Smooth muscle cell (in vitro differentiated cells): ENCODE data around the gene AOC1. TPM values are rescaled to one million over a fixed set of nuclear protein-coding genes. Genes with fewer than 3 reads are reported as not detected.
"Not testable (repeated sequence)": the region's sequence is repeated elsewhere in the genome, so short reads cannot be mapped to it uniquely, and the experiment has no call there.

ENCODE experiments used
- DNase-seq: peaks from one replicate; lab custom pipeline; 2025; ENCODE audit not compliant: unreplicated experiment; lab: John Stamatoyannopoulos, UW
- H2AFZ ChIP-seq: fragments of 200-600 bp; sonication (generic); 2 replicates; pipeline ENCODE4 v1.6.0; 2016; ENCODE audit warnings: antibody characterized with exemption, low read depth, mild to moderate bottlenecking
- H3F3A ChIP-seq: fragments of 200-600 bp; sonication (generic); 2 replicates; pipeline ENCODE4 v1.6.0; 2017; ENCODE audit warnings: antibody characterized with exemption, low read depth
- H3K27ac ChIP-seq: fragments of 200-600 bp; sonication (generic); 2 replicates; pipeline ENCODE4 v1.5.1; 2016; ENCODE audit warnings: low read depth, mild to moderate bottlenecking
- H3K27me3 ChIP-seq: fragments of 200-600 bp; sonication (generic); 2 replicates; pipeline ENCODE4 v1.6.1; 2016; ENCODE audit warnings: low read depth, mild to moderate bottlenecking
- H3K36me3 ChIP-seq: fragments of 200-600 bp; sonication (generic); 2 replicates; pipeline ENCODE4 v1.5.1; 2016; ENCODE audit warnings: low read depth
- H3K4me1 ChIP-seq: fragments of 200-600 bp; sonication (generic); 2 replicates; pipeline ENCODE4 v1.5.1; 2016; ENCODE audit warnings: low read depth
- H3K4me2 ChIP-seq: fragments of 200-600 bp; sonication (generic); 2 replicates; pipeline ENCODE4 v1.6.0; 2016; ENCODE audit warnings: mild to moderate bottlenecking
- H3K4me3 ChIP-seq: fragments of 200-600 bp; sonication (generic); 2 replicates; pipeline ENCODE4 v1.5.1; 2016; ENCODE audit warnings: mild to moderate bottlenecking
- H3K79me2 ChIP-seq: fragments of 200-600 bp; sonication (generic); 2 replicates; pipeline ENCODE4 v1.6.0; 2016; ENCODE audit warnings: low read depth, mild to moderate bottlenecking
- H3K9ac ChIP-seq: fragments of 200-600 bp; sonication (generic); 2 replicates; pipeline ENCODE4 v1.6.0; 2016; ENCODE audit warnings: low read depth
- H3K9me3 ChIP-seq: fragments of 200-600 bp; sonication (generic); replicated peaks from 2 replicates; pipeline ENCODE4 v1.5.1; 2016; ENCODE audit warnings: low read depth
- H4K20me1 ChIP-seq: fragments of 200-600 bp; sonication (generic); 2 replicates; pipeline ENCODE4 v1.6.0; 2016; ENCODE audit warnings: low read depth
- CTCF ChIP-seq: fragments of 200-600 bp; sonication (generic); IDR thresholded peaks from 2 replicates; pipeline ENCODE4 v1.5.1; 2017; ENCODE audit warnings: borderline replicate concordance, mild to moderate bottlenecking, antibody characterized with exemption; ENCODE audit not compliant: insufficient read depth, poor library complexity, severe bottlenecking
- WGBS: methylation state at CpG from one replicate; pipeline ENCODE4 v1.1.7; 2016; ENCODE audit warnings: low lambda C conversion rate; 5-methylcytosine and 5-hydroxymethylcytosine counted together
- polyA plus RNA-seq: library from polyadenylated mRNA; unstranded; fragments of >200 nt; fragmentation: Nextera tagmentation; extraction: Ambion mirVana; gene quantifications from 2 replicates; pipeline ENCODE4 v1.2.1, GENCODE V29; 2016
- total RNA-seq: library from RNA; depleted of rRNA; stranded (reverse); fragments of >200 nt; gene quantifications from 2 replicates; pipeline ENCODE4 v1.2.3, GENCODE V29; 2014

AOC1 gene
- total and polyA plus RNA-seq, 2 experiments from 2014 or later: not detected

GRCh38 chr7:150904011-150904909 lies 51.9 kb downstream of the AOC1 start:
- Histone ChIP-seq H4K20me1 (no peaks in the 10 kb centered on the region), H3K79me2 (no peaks in the 10 kb centered on the region), H3K36me3 (no peaks in the 10 kb centered on the region), H3F3A (no peaks in the 10 kb centered on the region), H3K4me3 (no peak overlapping the region), H3K4me1 (no peaks in the 10 kb centered on the region), H3K9ac (no peak overlapping the region), H3K4me2 (no peak overlapping the region), H2AFZ (no peak overlapping the region), H3K9me3 (no peaks in the 10 kb centered on the region), H3K27me3 (peaks cover 8% of the 10 kb centered on the region), H3K27ac (no peak overlapping the region)
- no peak for DNase-seq
- WGBS: 80% methylated on average over 6 of the region's 6 CpGs
- TF ChIP-seq CTCF: no peak

- Histone ChIP-seq H3K79me2 (no peaks in the 10 kb centered on the region), H4K20me1 (no peaks in the 10 kb centered on the region), H3K4me1 (no peaks in the 10 kb centered on the region), H3K4me2 (no peak overlapping the region), H3K4me3 (no peak overlapping the region), H3K36me3 (no peaks in the 10 kb centered on the region), H3K27ac (no peak overlapping the region), H3F3A (no peaks in the 10 kb centered on the region), H3K9ac (no peak overlapping the region), H3K27me3 (peaks cover 30% of the 10 kb centered on the region), H3K9me3 (no peaks in the 10 kb centered on the region), H2AFZ (no peak overlapping the region)
- TF ChIP-seq CTCF: no peak
- DNase-seq: no peak
- 73% methylated on average over 2 of the region's 2 CpGs for WGBS
These were observed 55.9 kb downstream of the AOC1 start for GRCh38 chr7:150908173-150908572.

- Histone ChIP-seq H3K79me2 (no peaks in the 10 kb centered on the region), H3K27me3 (peaks cover 31% of the 10 kb centered on the region), H2AFZ (no peak overlapping the region), H3K9me3 (no peaks in the 10 kb centered on the region), H3K36me3 (no peaks in the 10 kb centered on the region), H3K4me2 (no peak overlapping the region), H3F3A (no peaks in the 10 kb centered on the region), H3K4me3 (no peak overlapping the region), H3K9ac (no peak overlapping the region), H3K27ac (no peak overlapping the region), H4K20me1 (no peaks in the 10 kb centered on the region), H3K4me1 (no peaks in the 10 kb centered on the region)
- 88% methylated on average over 6 of the region's 8 CpGs for WGBS
- no peak for TF ChIP-seq CTCF
- DNase-seq: no peak
These were observed 57.1 kb downstream of the AOC1 start for GRCh38 chr7:150909200-150909995.

- WGBS: 91% methylated on average over 5 of the region's 8 CpGs
- H3K4me1 ChIP-seq, H2AFZ ChIP-seq, H3K4me2 ChIP-seq, DNase-seq, H3K36me3 ChIP-seq, H3K27ac ChIP-seq, H3K9me3 ChIP-seq, H3K79me2 ChIP-seq, H3K4me3 ChIP-seq, H3F3A ChIP-seq, H4K20me1 ChIP-seq, H3K9ac ChIP-seq: not testable (repeated sequence)
- H3K27me3 ChIP-seq: peaks cover 38% of the 10 kb centered on the region
These were observed 58.1 kb downstream of the AOC1 start for GRCh38 chr7:150910305-150910995.
